GM19043 (cell line): ENCODE results near the gene FLOT1.
"Not testable (repeated sequence)": the region's sequence is repeated elsewhere in the genome, so short reads cannot be mapped to it uniquely, and the experiment has no call there.

Experiments used
- ATAC-seq: cut with Tn5 transposase; IDR thresholded peaks from one replicate; pipeline ENCODE4 v1.9.1; 2021; ENCODE audit warnings: low read depth; ENCODE audit not compliant: unreplicated experiment

Gene FLOT1

DNA sequence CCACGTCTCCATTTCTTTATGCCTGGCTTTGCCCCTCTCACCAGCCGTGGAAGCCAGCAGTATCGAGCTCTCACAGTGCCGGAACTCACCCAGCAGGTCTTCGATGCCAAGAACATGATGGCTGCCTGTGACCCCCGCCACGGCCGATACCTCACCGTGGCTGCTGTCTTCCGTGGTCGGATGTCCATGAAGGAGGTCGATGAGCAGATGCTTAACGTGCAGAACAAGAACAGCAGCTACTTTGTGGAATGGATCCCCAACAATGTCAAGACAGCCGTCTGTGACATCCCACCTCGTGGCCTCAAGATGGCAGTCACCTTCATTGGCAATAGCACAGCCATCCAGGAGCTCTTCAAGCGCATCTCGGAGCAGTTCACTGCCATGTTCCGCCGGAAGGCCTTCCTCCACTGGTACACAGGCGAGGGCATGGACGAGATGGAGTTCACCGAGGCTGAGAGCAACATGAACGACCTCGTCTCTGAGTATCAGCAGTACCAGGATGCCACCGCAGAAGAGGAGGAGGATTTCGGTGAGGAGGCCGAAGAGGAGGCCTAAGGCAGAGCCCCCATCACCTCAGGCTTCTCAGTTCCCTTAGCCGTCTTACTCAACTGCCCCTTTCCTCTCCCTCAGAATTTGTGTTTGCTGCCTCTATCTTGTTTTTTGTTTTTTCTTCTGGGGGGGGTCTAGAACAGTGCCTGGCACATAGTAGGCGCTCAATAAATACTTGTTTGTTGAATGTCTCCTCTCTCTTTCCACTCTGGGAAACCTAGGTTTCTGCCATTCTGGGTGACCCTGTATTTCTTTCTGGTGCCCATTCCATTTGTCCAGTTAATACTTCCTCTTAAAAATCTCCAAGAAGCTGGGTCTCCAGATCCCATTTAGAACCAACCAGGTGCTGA lies 18.4 kb downstream of the FLOT1 start:
- ATAC-seq = not testable (repeated sequence)

DNA sequence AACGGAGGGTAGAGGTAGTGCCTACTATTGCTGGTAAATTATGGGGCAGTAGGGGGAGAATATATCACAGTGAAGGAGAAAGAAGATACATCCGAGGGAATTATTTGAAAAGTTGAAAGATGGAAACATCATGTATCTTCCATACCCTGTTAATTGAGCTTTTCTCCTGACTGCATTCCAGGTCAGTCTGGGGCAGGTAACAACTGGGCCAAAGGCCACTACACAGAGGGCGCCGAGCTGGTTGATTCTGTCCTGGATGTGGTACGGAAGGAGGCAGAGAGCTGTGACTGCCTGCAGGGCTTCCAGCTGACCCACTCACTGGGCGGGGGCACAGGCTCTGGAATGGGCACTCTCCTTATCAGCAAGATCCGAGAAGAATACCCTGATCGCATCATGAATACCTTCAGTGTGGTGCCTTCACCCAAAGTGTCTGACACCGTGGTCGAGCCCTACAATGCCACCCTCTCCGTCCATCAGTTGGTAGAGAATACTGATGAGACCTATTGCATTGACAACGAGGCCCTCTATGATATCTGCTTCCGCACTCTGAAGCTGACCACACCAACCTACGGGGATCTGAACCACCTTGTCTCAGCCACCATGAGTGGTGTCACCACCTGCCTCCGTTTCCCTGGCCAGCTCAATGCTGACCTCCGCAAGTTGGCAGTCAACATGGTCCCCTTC lies 19.2 kb downstream of the FLOT1 start:
- ATAC-seq = not testable (repeated sequence)

DNA sequence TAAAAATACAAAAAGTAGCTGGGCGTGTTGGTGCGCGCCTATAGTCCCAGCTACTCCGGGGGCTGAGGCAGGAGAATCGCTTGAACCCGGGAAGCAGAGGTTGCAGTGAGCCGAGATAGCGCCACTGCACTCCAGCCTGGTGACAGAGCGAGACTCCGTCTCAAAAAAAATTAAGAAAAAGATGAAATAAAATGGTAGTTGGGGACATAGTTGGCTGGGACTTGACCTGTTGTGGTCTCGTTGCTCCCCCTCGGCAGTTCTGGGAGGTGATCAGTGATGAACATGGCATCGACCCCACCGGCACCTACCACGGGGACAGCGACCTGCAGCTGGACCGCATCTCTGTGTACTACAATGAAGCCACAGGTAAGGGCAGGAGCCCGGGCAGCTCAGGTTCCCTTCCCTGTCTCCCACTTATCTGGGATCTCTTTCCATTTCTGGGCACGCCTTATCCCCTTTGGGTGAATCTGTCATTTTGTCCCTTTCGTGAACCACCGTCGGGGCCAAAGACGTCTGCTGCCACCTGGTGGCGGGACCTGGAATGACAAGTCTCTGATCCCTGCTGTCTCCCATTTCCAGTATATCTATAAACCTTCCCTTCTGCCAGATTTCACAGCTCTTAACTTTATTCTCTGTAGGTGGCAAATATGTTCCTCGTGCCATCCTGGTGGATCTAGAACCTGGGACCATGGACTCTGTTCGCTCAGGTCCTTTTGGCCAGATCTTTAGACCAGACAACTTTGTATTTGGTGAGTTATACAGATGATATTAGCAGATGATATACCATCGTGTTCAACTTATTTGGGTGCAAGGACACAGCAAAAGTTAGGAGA lies 20.0 kb downstream of the FLOT1 start:
- ATAC-seq = no peak

DNA sequence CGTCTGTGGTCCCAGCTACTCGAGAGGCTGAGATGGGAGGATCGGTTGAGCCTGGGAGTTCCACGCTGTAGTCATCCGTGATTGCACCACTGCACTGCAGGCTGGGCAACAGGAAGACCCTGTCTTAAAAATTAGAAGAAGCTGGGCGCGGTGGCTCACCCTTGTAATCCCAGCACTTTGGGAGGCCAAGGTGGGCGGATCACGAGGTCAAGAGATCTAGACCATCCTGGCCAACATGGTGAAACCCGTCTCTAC lies 20.5 kb downstream of the FLOT1 start:
- not testable (repeated sequence) for ATAC-seq

DNA sequence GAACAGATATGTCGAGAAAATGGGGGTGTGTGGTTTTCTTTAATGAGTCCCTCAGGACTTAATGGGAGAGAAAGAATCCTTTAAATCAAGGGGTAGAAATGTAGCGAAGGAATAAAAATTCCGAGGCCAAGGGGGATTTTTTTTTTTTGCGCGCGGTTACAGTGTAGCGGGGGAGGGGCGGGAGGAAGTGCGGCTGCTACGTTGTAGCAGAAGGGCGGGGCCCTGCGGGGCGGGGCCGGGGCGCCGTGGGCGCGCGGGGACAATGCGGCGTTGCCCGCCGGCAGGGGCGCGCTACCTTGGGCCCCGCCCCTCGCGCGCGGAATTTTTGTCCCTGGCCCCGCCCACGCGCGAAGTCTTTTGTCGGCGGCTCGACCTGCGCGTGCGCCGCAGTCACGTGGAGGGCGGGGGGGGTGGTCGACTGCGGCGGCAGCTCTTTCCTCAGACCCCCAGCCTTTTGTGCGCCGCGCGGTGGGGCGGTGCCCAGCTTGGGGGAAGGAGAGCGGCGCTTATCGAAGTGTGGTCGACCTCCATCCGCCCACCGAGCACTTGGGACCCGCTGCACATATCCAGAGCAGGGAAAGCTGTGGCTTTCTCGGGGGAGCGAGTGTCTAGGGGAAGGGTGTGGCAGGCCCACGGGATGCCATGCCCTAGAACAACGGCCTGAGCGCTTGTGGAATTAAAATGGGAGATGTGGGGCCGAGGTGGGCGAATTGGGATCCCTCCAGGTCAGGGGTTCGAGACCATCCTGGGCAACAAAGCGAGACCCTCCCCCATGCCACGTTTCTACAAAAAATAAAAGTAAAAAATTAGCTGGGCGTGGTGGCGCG lies 21.1 kb downstream of the FLOT1 start:
- ATAC-seq = no peak

DNA sequence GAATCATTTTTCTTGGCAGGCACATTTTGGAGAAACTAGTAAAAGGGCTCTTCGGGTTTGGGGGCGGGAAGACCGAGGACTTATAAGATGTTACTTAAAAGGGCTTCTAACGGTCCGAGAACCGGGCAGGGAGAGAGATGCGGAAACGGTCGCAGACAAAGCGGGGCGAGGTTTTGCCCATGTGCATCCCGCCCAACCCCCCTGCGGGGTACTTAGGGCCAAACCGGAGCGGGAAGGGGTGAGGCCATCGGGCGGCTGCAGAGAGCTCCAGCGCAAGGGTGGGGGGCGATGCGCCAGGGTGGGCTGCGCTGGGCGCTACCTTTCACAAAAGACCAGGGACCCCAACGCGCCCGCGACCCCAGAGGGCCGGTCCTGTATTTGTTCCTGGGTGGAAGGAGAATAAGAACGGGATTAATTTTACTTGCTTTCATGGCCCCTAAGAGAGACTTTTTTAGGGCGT lies 21.7 kb downstream of the FLOT1 start:
- ATAC-seq = no peak

DNA sequence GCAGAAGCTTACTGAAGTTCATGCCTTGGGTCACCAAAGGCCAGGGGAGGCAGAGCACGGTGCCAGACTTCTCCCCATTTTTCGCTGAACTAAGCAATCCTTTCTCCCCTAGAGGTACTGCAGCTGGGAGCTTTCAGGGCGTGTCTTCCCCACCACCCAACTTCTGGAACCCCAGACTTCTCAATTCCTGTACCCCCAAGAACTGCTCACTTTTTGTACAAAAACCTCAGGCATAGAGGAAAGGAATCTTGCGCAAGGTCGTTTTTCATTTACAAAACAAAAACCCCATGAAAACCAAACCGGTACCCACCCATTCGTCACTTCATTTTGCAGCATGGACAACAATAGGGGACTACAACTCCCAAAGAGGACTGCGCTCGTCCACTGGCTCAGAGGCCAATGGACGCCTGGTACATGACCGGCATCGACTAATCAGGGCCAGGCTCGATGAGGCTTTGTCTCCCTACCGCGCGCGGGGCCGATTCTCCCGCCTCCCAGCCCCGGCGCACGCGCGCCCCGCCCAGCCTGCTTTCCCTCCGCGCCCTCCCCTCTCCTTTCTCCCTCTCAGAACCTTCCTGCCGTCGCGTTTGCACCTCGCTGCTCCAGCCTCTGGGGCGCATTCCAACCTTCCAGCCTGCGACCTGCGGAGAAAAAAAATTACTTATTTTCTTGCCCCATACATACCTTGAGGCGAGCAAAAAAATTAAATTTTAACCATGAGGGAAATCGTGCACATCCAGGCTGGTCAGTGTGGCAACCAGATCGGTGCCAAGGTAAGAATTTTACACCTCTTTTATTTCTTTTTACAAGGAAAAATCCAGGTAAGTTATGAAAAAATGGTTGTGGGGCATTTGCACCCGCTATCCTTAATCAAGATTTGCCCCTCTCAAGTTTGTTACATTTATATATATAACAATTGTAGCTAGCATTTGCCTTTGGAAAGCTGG lies 22.4 kb downstream of the FLOT1 start, which contains the start of gene TUBB:
TSS of gene TUBB (plus strand) at position 562 of the 947 bp plus-strand sequence. CDS start at position 717, 155 bp downstream.
- ATAC-seq = peak; percentile 40

DNA sequence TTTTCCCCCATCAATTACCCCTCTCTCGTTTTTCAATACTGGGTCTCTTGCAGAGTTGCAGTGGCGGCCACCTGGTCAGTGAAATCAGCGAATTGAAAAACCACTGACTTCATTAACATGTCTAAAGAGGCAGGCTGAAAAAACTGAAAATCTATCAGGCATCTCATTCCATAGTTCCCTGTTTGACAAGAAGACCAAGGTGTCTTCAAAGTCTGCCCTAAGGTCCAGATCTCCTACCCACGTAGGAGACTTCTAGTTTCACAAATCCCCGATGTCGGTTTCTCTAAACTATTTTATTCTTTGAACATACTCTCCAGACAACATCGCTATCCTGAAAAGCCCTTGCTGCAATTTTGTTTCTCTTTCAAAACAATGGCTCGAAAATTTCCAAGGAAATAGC lies 23.1 kb downstream of the FLOT1 start:
- no peak for ATAC-seq

DNA sequence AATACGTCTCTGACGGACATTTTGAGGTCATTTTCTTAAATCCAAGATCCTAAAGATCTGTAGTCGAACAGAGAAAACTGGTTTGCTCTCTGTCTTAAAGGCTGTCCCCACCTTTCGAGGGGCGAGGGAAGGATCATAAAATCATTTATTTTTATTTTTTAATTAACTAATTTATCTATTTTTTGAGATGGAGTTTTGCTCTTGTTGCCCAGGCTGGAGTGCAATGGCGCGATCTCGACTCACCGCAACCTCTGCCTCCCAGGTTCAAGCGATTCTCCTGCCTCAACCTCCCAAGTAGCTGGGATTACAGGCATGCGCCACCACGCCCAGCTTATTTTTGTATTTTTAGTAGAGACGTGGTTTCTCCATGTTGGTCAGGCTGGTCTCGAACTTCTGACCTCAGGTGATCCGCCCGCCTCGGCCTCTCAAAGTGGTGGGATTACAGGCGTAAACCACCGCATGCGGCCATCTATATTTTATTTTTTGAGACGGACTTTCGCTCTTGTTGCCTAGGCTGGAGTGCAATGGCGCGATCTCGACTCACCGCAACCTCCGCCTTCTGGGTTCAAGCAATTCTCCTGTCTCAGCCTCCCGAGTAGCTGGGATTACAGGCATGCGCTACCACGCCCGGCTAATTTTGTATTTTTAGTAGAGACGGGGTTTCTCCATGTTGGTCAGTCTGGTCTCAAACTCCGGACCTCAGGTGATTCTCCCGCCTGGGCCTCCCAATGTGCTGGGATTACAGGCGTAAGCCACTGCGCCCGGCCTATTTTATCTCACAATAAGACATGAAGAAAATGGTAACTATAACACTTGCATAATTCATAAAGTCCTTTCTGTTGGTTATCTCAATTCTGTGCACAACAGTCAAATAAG lies 24.4 kb downstream of the FLOT1 start:
- ATAC-seq = not testable (repeated sequence)

DNA sequence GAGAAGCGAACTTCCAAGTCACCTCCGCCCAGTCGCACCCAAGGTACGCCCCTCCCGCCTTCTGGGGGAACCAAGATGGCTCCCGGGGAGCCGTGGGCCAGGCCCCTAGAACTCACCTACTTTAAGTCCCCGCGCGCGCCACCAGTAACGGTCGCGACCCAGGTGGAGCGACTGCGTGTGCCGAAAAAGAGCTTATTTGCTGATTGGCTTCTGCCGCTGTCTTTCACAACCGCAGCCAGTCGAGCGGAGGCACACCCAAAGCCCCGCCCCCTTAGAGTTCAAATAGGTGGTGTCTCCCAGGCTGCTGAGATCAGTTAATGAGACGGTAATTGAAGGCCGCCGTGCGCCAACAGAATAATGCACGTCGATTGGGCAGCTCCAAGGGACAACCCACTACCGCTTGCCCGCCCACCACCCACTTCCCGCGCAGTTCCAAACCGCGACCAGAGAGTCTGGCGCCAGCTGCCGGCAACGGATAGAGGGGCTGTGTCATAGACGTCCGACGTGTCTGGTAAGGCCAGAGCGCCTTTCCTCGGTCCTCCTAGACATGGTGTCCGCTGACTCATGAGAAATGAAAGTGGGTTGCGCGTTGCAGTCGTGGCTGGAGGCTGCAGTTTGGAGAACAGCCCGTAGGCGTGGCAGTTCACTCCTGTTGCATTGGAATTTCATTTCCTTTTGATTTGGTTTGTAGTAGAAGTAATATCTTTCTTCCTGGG lies 25.2 kb downstream of the FLOT1 start, which contains the start of gene MDC1:
TSS of gene MDC1 (minus strand) at position 153 of the 716 bp plus-strand sequence. CDS start 2,106 bp downstream, outside the sequence.
- peak; percentile 64 for ATAC-seq

DNA sequence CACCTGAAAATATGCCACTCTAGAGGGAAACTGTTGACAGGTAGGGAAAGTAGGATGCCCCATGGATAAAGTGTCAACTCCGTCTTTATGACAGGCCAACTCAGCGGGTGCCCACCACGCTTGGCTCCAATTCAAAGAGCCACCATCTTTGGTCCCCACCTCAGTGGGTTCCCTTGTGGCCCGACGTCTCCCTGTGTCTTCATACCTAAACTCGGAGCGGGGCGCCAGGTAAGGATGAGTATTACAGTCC lies 25.7 kb downstream of the FLOT1 start:
- ATAC-seq = no peak

DNA sequence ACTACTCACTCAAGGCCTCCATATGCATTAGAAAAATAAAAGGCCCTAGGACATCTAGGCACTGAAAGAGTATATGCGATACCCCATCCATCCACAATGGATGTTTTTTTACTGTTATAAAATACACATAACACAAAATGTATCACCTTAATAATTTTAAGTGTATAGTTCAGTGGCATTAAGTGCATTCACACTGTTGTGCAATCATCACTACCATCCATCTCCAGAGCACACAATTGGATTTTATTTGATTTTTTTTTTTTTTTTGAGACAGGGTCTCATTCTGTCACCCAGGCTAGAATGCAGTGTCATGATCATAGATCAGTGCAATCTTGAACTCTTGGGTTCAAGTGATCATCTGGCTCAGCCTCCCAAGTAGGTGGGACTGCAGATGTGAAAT lies 28.2 kb downstream of the FLOT1 start:
- no peak for ATAC-seq

DNA sequence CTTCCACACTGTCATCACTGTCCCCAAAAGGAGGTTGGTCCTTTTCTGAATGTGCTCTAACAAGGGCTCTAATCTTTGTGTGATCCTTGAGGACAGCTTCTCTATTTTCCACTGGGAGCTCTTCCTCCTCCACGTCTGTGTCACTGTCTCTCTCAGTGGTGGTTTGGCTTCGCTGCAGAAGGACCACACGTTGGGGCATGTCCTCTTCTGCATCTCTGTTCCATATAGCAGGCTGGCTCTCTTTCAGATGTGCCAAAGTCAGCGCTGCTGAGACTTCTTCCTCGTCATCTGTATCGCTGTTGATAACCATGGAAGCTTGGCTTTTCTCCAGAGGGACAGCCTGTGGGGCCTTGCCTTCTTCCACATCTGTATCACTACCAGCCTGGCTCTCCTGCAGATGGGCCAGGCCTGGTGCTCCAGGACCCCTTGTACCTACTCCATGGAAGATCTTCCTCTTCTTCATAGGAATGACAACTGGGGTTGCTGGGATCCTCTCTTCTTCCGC lies 30.0 kb downstream of the FLOT1 start:
- no peak for ATAC-seq

DNA sequence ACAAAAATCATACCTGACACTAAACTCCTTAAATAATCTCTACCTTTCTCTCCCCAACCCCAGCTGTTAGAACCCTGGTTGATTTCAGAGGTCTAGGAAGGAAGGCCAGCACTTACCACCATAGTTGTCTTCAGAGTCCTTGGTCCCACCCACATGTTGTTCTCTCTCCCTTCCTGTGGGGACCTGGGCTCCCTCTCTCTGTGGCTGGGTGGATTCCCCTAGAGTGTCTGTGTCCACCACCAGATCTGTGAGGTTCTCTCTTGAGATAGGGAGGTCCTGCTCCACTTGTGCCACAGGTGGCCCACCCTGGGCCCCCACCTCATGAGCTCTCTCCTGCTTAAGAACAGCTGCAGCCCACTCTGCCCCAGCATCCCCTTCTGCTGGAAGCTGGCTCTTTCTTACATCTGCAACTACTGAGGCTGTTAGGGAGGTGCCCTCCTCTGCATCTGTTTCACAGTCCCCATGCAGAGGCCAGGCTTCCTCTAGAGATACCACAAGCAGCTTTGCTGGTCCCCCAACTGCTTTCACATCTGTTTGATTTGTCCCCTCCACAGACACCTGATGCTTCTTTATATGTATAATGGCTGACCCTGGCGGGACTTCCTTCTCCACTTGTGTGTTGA lies 30.6 kb downstream of the FLOT1 start:
- ATAC-seq = no peak

DNA sequence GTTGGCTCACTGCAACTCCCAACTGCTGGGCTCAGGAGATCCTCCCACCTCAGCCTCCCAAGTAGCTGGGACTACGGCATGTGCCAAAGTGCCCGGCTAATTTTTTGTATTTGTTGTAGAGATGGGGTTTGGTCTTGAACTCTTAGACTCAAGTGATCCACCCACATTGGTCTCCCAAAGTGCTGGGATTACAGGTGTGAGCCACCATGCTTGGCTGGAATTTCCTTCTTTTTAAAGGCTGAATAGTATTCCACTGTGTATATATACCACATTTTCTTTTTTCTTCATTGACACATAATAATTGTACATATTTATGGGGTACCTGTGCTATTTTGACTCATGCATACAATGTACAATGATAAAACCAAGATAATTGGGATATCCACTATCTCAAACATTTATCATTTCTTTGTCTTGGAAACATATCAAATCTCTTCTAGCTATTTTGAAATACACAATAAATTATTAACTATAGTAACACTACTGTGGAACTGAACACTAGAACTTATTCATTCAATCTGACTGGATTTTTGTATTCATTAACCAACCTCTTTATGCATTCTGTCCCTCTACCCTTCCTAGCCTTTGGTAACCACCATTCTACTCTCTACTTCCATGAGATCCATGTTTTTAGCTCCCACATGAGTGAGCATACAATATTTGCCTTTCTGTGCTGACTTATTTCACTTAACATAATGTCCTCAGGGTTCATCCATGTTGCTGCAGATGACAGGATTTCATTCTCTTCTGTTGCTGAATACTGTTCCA lies 33.2 kb downstream of the FLOT1 start:
- ATAC-seq = no peak

DNA sequence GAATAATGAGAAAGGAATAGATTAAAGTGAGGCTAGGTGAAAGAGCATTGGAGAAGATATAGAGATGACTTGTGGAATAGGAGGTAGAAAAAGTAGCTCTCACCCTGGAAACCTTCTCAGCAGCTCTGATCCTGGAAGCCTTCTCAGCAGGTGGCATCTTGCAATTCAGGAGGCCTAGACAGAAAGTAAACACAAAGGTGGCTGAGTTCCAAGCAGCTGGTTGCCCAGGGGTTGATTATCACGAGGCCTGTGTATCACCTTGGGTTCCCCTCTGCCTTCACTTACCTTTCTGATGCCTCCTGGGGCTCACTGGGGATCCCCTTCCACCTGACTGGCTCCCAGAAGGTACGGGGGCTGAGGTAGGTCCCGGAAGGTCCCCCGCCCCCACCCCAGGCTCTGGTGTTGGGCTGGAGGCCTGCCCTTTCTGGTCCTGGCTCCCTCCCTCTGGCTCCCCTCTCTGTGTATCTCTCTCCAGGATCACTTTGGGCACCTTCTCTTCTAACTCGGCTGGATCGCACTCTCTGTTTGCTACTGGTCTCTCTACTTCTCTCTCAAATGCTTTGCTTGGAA lies 35.1 kb downstream of the FLOT1 start:
- ATAC-seq = no peak
